ENCODE measurements around the gene ASPHD1. TPM values are rescaled to one million over a fixed set of nuclear protein-coding genes. Genes with fewer than 3 reads are reported as not detected.

ASPHD1 gene
- total and polyA plus RNA-seq, 2 of the 8 experiments (the other 6 are each of a cell fraction or from before 2014, with no cell fraction given) = 14.5 to 18.6 TPM

- TF ChIP-seq FOSL1 (IDR thresholded peaks at IDR 0.05; ENCODE audit: insufficient read depth, low read depth, low read length) (no peak), HDAC6 (IDR thresholded peaks at IDR 0.05; ENCODE audit: low read depth, low read length) (no peak), NRF1 (IDR thresholded peaks at IDR 0.05; ENCODE audit: low read depth, low read length) (no peak), MAFK (IDR thresholded peaks at IDR 0.05; ENCODE audit: low read depth, low read length) (no peak), KDM4A (IDR thresholded peaks at IDR 0.05; ENCODE audit: low read depth, low read length, severe bottlenecking) (no peak), TAF1 (IDR thresholded peaks at IDR 0.05; ENCODE audit: low read depth, low read length) (no peak), ZNF274 (IDR thresholded peaks at IDR 0.05; ENCODE audit: borderline replicate concordance, extremely low read depth, low read length) (no peak), EP300 (IDR thresholded peaks at IDR 0.05; ENCODE audit: borderline replicate concordance in 1 of 2, low read depth in 2 of 2, low read length in 2 of 2) (no peak), POU5F1 (IDR thresholded peaks at IDR 0.05; ENCODE audit: low read depth, low read length) (no peak)
- TF ChIP-seq, protein P1, sequence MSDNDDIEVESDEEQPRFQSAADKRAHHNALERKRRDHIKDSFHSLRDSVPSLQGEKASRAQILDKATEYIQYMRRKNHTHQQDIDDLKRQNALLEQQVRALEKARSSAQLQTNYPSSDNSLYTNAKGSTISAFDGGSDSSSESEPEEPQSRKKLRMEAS (IDR thresholded peaks at IDR 0.05) = no peak
- TF ChIP-seq, protein P2, sequence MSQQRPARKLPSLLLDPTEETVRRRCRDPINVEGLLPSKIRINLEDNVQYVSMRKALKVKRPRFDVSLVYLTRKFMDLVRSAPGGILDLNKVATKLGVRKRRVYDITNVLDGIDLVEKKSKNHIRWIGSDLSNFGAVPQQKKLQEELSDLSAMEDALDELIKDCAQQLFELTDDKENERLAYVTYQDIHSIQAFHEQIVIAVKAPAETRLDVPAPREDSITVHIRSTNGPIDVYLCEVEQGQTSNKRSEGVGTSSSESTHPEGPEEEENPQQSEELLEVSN (IDR thresholded peaks at IDR 0.05) = no peak
Observed at GRCh38 chr16:29858149-29858849, 42.0 kb upstream of the ASPHD1 start (continued).

Measured in H1 (cell line).